Erythroblast (primary cell): Measurements from ENCODE around the gene FNBP1L.
"Not testable (repeated sequence)": the region's sequence is repeated elsewhere in the genome, so short reads cannot be mapped to it uniquely, and the experiment has no call there.

Experiments used
- DNase-seq, 2 experiments: peaks; one replicate each; lab custom pipeline; 2025; lab: John Stamatoyannopoulos, UW
- GATA1 ChIP-seq: IDR thresholded peaks from 2 replicates; pipeline ENCODE4 v1.6.1; 2011; ENCODE audit warnings: low read depth, mild to moderate bottlenecking, control low read depth, low read length, moderate library complexity
- POLR2A ChIP-seq: IDR thresholded peaks from 2 replicates; pipeline ENCODE4 v1.6.1; 2011; ENCODE audit warnings: mild to moderate bottlenecking, low read length

The FNBP1L gene

GRCh38 chr1:93581917-93582850 is 134.3 kb downstream of the FNBP1L start:
- TF ChIP-seq GATA1 (no peak), POLR2A (no peak)
- no peak for DNase-seq

GRCh38 chr1:93584261-93585003 is 136.5 kb downstream of the FNBP1L start:
- no peak for DNase-seq
- TF ChIP-seq POLR2A (no peak), GATA1 (no peak)

GRCh38 chr1:93585059-93585966 is 137.4 kb downstream of the FNBP1L start:
- no peak for TF ChIP-seq GATA1
- no peak for TF ChIP-seq POLR2A
- no peak for DNase-seq

- TF ChIP-seq POLR2A (no peak), GATA1 (no peak)
- DNase-seq, result no peak
Measured at GRCh38 chr1:93587354-93587753, 139.4 kb downstream of the FNBP1L start.

GRCh38 chr1:93588206-93588605 is 140.3 kb downstream of the FNBP1L start:
- no peak for TF ChIP-seq POLR2A
- no peak for TF ChIP-seq GATA1
- DNase-seq, result no peak

- no peak for DNase-seq
- no peak for TF ChIP-seq GATA1
- TF ChIP-seq POLR2A, result no peak
Measured at GRCh38 chr1:93588955-93589354, 141.0 kb downstream of the FNBP1L start.

GRCh38 chr1:93591291-93591675 is 143.4 kb downstream of the FNBP1L start:
- not testable (repeated sequence) for DNase-seq

GRCh38 chr1:93591676-93592550 is 144.0 kb downstream of the FNBP1L start:
- no peak for TF ChIP-seq POLR2A
- TF ChIP-seq GATA1, result no peak
- no peak for DNase-seq

GRCh38 chr1:93592551-93592949 is 144.6 kb downstream of the FNBP1L start:
- no peak for DNase-seq
- TF ChIP-seq POLR2A, result no peak
- no peak for TF ChIP-seq GATA1

- no peak for DNase-seq
Measured at GRCh38 chr1:93593854-93594602, 146.1 kb downstream of the FNBP1L start.

GRCh38 chr1:93594603-93594880 is 146.6 kb downstream of the FNBP1L start:
- no peak for TF ChIP-seq GATA1

More at GRCh38 chr1:93593854-93594602, 146.1 kb downstream of the FNBP1L start:
- no peak for TF ChIP-seq GATA1
- no peak for TF ChIP-seq POLR2A

GRCh38 chr1:93595266-93595665 is 147.3 kb downstream of the FNBP1L start:
- no peak for DNase-seq
- no peak for TF ChIP-seq GATA1
- TF ChIP-seq POLR2A, result no peak

More at GRCh38 chr1:93594603-93594880, 146.6 kb downstream of the FNBP1L start:
- DNase-seq, result no peak
